GM18520 (cell line): ENCODE data around the gene CCM2.

Experiments
- ATAC-seq: cut with Tn5 transposase; IDR thresholded peaks from one replicate; pipeline ENCODE4 v1.9.1; 2021; ENCODE audit not compliant: unreplicated experiment

Gene CCM2

GRCh38 chr7:45000093-45001032 lies at the start of gene CCM2:
CCM2 (plus strand) TSS chr7:45000201; CDS start chr7:45000334, 133 bp downstream.
- no peak for ATAC-seq

- no peak for ATAC-seq
Measured at GRCh38 chr7:44953156-44953555, 46.8 kb upstream of the CCM2 start.

GRCh38 chr7:44955733-44956132 lies 44.3 kb upstream of the CCM2 start:
- ATAC-seq, result no peak

GRCh38 chr7:44956157-44956766 lies 43.7 kb upstream of the CCM2 start:
- no peak for ATAC-seq

GRCh38 chr7:44958645-44959344 lies 41.2 kb upstream of the CCM2 start:
- no peak for ATAC-seq

GRCh38 chr7:44959433-44959951 lies 40.5 kb upstream of the CCM2 start:
- no peak for ATAC-seq

GRCh38 chr7:44960011-44960580 lies 39.9 kb upstream of the CCM2 start:
- ATAC-seq, result no peak

- ATAC-seq, result no peak
Measured at GRCh38 chr7:44961844-44962482, 38.0 kb upstream of the CCM2 start.

- ATAC-seq, result no peak
Measured at GRCh38 chr7:44962483-44963251, 37.3 kb upstream of the CCM2 start.

GRCh38 chr7:44963364-44964290 lies 36.4 kb upstream of the CCM2 start:
- ATAC-seq, result no peak

GRCh38 chr7:44964384-44964830 lies 35.6 kb upstream of the CCM2 start:
- ATAC-seq, result no peak

GRCh38 chr7:44964831-44965440 lies 35.1 kb upstream of the CCM2 start:
- no peak for ATAC-seq

- ATAC-seq, result no peak
Measured at GRCh38 chr7:44965441-44965903, 34.5 kb upstream of the CCM2 start.

- no peak for ATAC-seq
Measured at GRCh38 chr7:44965937-44966730, 33.9 kb upstream of the CCM2 start.

GRCh38 chr7:44966731-44967538 lies 33.1 kb upstream of the CCM2 start:
- no peak for ATAC-seq
